HepG2 (cell line): ENCODE measurements around the gene SLC4A2. TPM values are rescaled to one million over a fixed set of nuclear protein-coding genes. Genes with fewer than 3 reads are reported as not detected.

Experiments used
- ATAC-seq: fragments of 200-7000 bp; cut with Tn5 transposase; 3 replicates; pipeline ENCODE4 v1.9.1; 2020; ENCODE audit warnings: mild to moderate bottlenecking, moderate library complexity
- BruUV-seq: library from RNA; stranded (reverse); fragments of 400-500 nt; replicated peaks from 2 replicates; lab custom pipeline; 2021; lab: Mats Ljungman, UMichigan
- CTCF ChIA-PET: fragments of 300-600 bp; formaldehyde crosslinking; extraction: SDS; loops from one replicate; lab custom pipeline; 2021; ENCODE audit warnings: low total read pairs, inconsistent platforms, low intra/inter-chr PET ratio; lab: Yijun Ruan, JAX
- POLR2A ChIA-PET: fragments of 350-600 bp; sonication (Branson Sonifier 250); formaldehyde crosslinking; loops from one replicate; lab custom pipeline; 2020; ENCODE audit warnings: antibody characterized with exemption, inconsistent platforms; lab: Yijun Ruan, JAX
- DNase-seq: peaks from one replicate; pipeline ENCODE4 v3.0.0-alpha.2; 2015; ENCODE audit warnings: low spot score
- FAIRE-seq: peaks from 3 replicates; lab custom pipeline; 2011; peaks lifted over from hg19 to GRCh38; lab: Jason Lieb, UNC
- H2AFZ ChIP-seq: one replicate; pipeline ENCODE4 v1.6.1; 2011; ENCODE audit warnings: low read length, inconsistent platforms
- H3K27ac ChIP-seq: fragments of 300-600 bp; 3 replicates; pipeline ENCODE4 v1.8.0; 2011; ENCODE audit warnings: mixed run types, mild to moderate bottlenecking, mixed read lengths, low read length, inconsistent platforms; ENCODE audit not compliant: insufficient read depth; ENCODE audit errors: extremely low read length
- H3K27me3 ChIP-seq, 2 experiments: fragments of 200-600 bp in 1 of 2; 2 replicates in 1 of 2; 3 replicates in 1 of 2; pipeline versions ENCODE4 v1.6.0 to v1.8.0; 2011; ENCODE audit warnings: low read length in 2 of 2, mild to moderate bottlenecking in 2 of 2, moderate library complexity in 2 of 2, inconsistent platforms in 1 of 2; ENCODE audit not compliant: insufficient read depth in 2 of 2, control insufficient read depth in 1 of 2
- H3K36me3 ChIP-seq, 2 experiments: fragments of 200-600 bp in 1 of 2; replicated peaks in 1 of 2; 2 replicates in 1 of 2; 3 replicates in 1 of 2; pipeline versions ENCODE4 v1.5.1 to v1.8.0; 2011; ENCODE audit warnings: low read length in 2 of 2, inconsistent platforms in 1 of 2; ENCODE audit not compliant: insufficient read depth in 2 of 2, control insufficient read depth in 1 of 2
- H3K4me1 ChIP-seq: 2 replicates; pipeline ENCODE4 v1.5.1; 2012; ENCODE audit warnings: low read length, inconsistent platforms; ENCODE audit not compliant: insufficient read depth
- H3K4me2 ChIP-seq: 2 replicates; pipeline ENCODE4 v1.6.0; 2011; ENCODE audit warnings: low read depth, low read length, inconsistent platforms
- H3K4me3 ChIP-seq, 3 experiments: fragments of 200-600 bp in 1 of 3; sonication (generic), shearing (Covaris generic) in 1 of 3; replicated peaks in 1 of 3; 2 replicates each; pipeline ENCODE4 v1.5.1; 2011 to 2016; ENCODE audit warnings: low read length in 3 of 3, inconsistent platforms in 2 of 3, low read depth in 2 of 3, mild to moderate bottlenecking in 2 of 3, control low read depth in 1 of 3, mixed read lengths in 1 of 3; ENCODE audit not compliant: insufficient read depth in 1 of 3
- H3K79me2 ChIP-seq: one replicate; pipeline ENCODE4 v1.6.1; 2011; ENCODE audit warnings: low read length, inconsistent platforms; ENCODE audit not compliant: insufficient read depth
- H3K9ac ChIP-seq: 2 replicates; pipeline ENCODE4 v1.6.0; 2011; ENCODE audit warnings: mild to moderate bottlenecking, low read depth, low read length, inconsistent platforms; ENCODE audit not compliant: insufficient read depth
- H3K9me3 ChIP-seq: 2 replicates; pipeline ENCODE4 v1.5.1; 2012; ENCODE audit warnings: mild to moderate bottlenecking, low read length
- H4K20me1 ChIP-seq: 2 replicates; pipeline ENCODE4 v1.6.0; 2011; ENCODE audit warnings: inconsistent platforms, mild to moderate bottlenecking, low read length, moderate library complexity; ENCODE audit not compliant: insufficient read depth
- CREM ChIP-seq, 2 experiments: sonication (generic) in 1 of 2; formaldehyde crosslinking in 1 of 2; IDR thresholded peaks; 2 replicates each; pipeline versions ENCODE4 v1.4.0 to v1.6.1; 2016 to 2020; ENCODE audit warnings: antibody characterized with exemption in 1 of 2, mild to moderate bottlenecking in 1 of 2, missing genetic modification reagents in 1 of 2
- FOXA1 ChIP-seq, 2 experiments: fragments of 450-650 bp in 1 of 2; sonication (generic) in 1 of 2; formaldehyde crosslinking in 1 of 2; IDR thresholded peaks; 2 replicates each; pipeline versions ENCODE4 v1.4.0 to v1.6.1; 2016 to 2020; ENCODE audit warnings: missing genetic modification reagents in 1 of 2
- FOXP1 ChIP-seq, 2 experiments: fragments of 450-650 bp in 1 of 2; IDR thresholded peaks; 2 replicates each; pipeline ENCODE4 v1.6.1; 2017 to 2018; ENCODE audit warnings: antibody characterized with exemption in 1 of 2
- HBP1 ChIP-seq: IDR thresholded peaks from 2 replicates; pipeline ENCODE4 v1.6.1; 2016; ENCODE audit warnings: low read depth, control low read depth
- NR3C1 ChIP-seq: sonication (generic); formaldehyde crosslinking; IDR thresholded peaks from 2 replicates; pipeline ENCODE4 v1.4.0; 2020; ENCODE audit warnings: missing genetic modification reagents
- RCOR2 ChIP-seq: IDR thresholded peaks from 2 replicates; pipeline ENCODE4 v1.6.1; 2016; ENCODE audit warnings: missing biosample characterization, missing genetic modification reagents
- STAG1 ChIP-seq: sonication (generic); formaldehyde crosslinking; IDR thresholded peaks from 2 replicates; pipeline ENCODE4 v1.4.0; 2020; ENCODE audit warnings: missing genetic modification reagents
- ZEB1 ChIP-seq: IDR thresholded peaks from 2 replicates; pipeline ENCODE4 v1.6.1; 2012; ENCODE audit warnings: mild to moderate bottlenecking, low read depth, inconsistent platforms; ENCODE audit not compliant: insufficient replicate concordance
- ZFP91 ChIP-seq: sonication (generic); formaldehyde crosslinking; IDR thresholded peaks from 2 replicates; pipeline ENCODE4 v1.9.0; 2022; ENCODE audit warnings: missing genetic modification reagents, mild to moderate bottlenecking, borderline replicate concordance
- ZFY ChIP-seq: sonication (generic); formaldehyde crosslinking; IDR thresholded peaks from 2 replicates; pipeline ENCODE4 v1.4.0; 2020; ENCODE audit warnings: missing genetic modification reagents
- ZGPAT ChIP-seq: IDR thresholded peaks from 2 replicates; pipeline ENCODE4 v1.6.1; 2016; ENCODE audit warnings: mild to moderate bottlenecking
- ZNF225 ChIP-seq: sonication (generic); formaldehyde crosslinking; IDR thresholded peaks from 2 replicates; pipeline ENCODE4 v1.4.0; 2020; ENCODE audit warnings: mild to moderate bottlenecking, missing genetic modification reagents
- ZNF501 ChIP-seq: sonication (generic); formaldehyde crosslinking; IDR thresholded peaks from 2 replicates; pipeline ENCODE4 v1.5.1; 2020; ENCODE audit warnings: mild to moderate bottlenecking, moderate library complexity, missing genetic modification reagents
- WGBS: methylation state at CpG from one replicate; pipeline ENCODE4 v1.1.6; 2017; ENCODE audit warnings: low lambda C conversion rate; 5-methylcytosine and 5-hydroxymethylcytosine counted together
- in situ Hi-C: cut with HindIII; loops from 2 replicates; pipeline ENCODE4 v1.10.0; 2017; ENCODE audit warnings: low pct_unique_long_range_greater_than_20kb; ENCODE audit not compliant: extremely low pct_ligation_motif_present
- intact Hi-C: fragments of 100-400 bp; cut with micrococcal nuclease; formaldehyde crosslinking; loops from one replicate; pipeline ENCODE4 v1.10.0; 2022; ENCODE audit not compliant: unreplicated experiment
- polyA plus RNA-seq, 8 experiments: library from polyadenylated mRNA; depleted of rRNA in 3 of 8; stranded (reverse) in 7 of 8; unstranded in 1 of 8; fragments of >200 nt; fragmentation: Illumina TruSeq in 4 of 8; extraction: Trizol in 4 of 8; gene quantifications; 2 replicates each; pipeline versions ENCODE4 v1.2.1 to v1.2.3, GENCODE V29; 2011 to 2016; ENCODE audit warnings: low read depth in 4 of 8, missing spikeins in 1 of 8, mixed read lengths in 1 of 8; ENCODE audit not compliant: insufficient read depth in 1 of 8
- total RNA-seq, 5 experiments: library from RNA; depleted of rRNA; stranded (reverse); fragments of >200 nt; fragmentation: Illumina TruSeq; extraction: Trizol; gene quantifications; 2 replicates each; pipeline ENCODE4 v1.2.3, GENCODE V29; 2016; ENCODE audit warnings: low read depth in 1 of 5
- TF ChIP-seq, protein P1 (sequence below): sonication (generic); formaldehyde crosslinking; IDR thresholded peaks from 2 replicates; pipeline ENCODE4; 2020; ENCODE audit warnings: missing genetic modification reagents, mild to moderate bottlenecking, borderline replicate concordance

The SLC4A2 gene
- total and polyA plus RNA-seq, 2 of the 13 experiments (the other 11 are each of a cell fraction or from before 2014, with no cell fraction given) = 51.9 to 73.4 TPM

DNA sequence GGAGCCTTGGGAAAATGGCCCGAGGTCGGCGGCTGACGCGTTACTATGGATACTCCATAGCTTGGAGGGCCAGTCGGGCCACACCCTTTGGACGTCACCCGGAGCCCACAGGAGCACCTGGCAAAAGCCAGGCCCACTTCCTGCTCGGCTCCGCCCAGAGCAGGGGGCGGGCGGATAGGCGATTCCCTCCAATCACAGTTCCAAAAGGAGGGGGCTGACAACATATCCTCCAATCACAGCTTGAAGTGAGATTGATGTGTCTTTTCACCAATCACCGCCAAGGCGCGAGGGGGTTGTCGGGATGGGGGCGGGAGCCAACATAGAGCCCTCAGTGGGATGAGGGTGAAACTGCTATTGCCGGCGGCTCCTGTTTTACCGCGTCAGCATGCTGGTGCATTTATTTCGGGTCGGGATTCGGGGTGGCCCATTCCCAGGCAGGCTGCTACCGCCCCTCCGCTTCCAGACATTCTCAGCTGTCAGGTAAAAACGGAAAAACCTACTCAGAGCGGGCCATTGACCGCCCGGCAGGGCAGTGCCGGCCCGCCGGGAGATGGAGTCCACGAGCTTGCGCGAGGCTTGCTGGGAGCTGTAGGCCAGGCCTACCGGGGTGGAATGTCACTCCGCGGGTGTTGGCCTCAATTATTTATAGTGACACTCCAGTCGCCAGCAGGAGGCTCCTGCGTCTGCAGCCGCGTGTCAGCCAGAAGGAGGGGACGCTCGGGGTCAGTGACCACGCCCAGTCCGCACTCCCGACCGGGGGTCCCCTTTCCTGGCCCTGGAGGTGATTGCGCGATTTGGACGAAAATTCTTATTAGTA lies 31.1 kb upstream of the SLC4A2 start, which contains the start of gene ABCB8:
Gene ABCB8 (plus strand): TSS at position 320 of the 817 bp plus-strand sequence. CDS start 66 bp downstream, at position 386.
- BruUV-seq = TSS peak; percentile 87
- intact Hi-C loops (loop anchor here (1.0 to 10.0 kb wide), 3 partner anchors 30 to 1414 kb away; no protein-coding TSS in a partner anchor), in situ Hi-C loops (no loop called here)
- ChIA-PET POLR2A (interaction anchor here (0.9 to 2.1 kb wide), 17 partner anchors 9 to 659 kb away, joined by 3 to 35 read pairs (median 4); partner anchors contain the start of genes CDK5, FASTK, NUB1 and REPIN1), CTCF (interaction anchor here (0.8 to 0.9 kb wide), 3 partner anchors 28 to 83 kb away, joined by 3 read pairs; partner anchors contain the start of gene FASTK)
- FAIRE-seq (peak; percentile 97), ATAC-seq (peak; percentile 95), DNase-seq (peak; percentile 97)
- H3K36me3 ChIP-seq = no peaks in the 10 kb centered on the region
- WGBS = 0% methylated on average over 21 of the region's 53 CpGs
- no peaks in the 10 kb centered on the region for H4K20me1 ChIP-seq
- peak within 1 kb of the TSS; percentile 77 to 88 (median 82) for H3K4me3 ChIP-seq
- peak within 1 kb of the TSS; percentile 62 for H3K27ac ChIP-seq
- peak within 1 kb of the TSS; percentile 92 for H3K4me2 ChIP-seq
- H3K27me3 ChIP-seq = peaks cover 8 to 29% of the 10 kb centered on the region in 2 experiments; a peak in 4 of 5 replicates
- no peaks in the 10 kb centered on the region for H3K9me3 ChIP-seq
- H2AFZ ChIP-seq = peak within 1 kb of the TSS; percentile 50
- H3K4me1 ChIP-seq = peaks cover 27% of the 10 kb centered on the region
- peak within 1 kb of the TSS; percentile 45 for H3K9ac ChIP-seq
- H3K79me2 ChIP-seq = no peaks in the 10 kb centered on the region
- TF ChIP-seq FOXA1 (IDR thresholded peaks at IDR 0.05) (no peak), FOXA1 (CRISPR knock-in tag; IDR thresholded peaks at IDR 0.05) (0 out of 2 replicates have a peak, but pooled peaks have one; percentile 13), FOXP1 (IDR thresholded peaks at IDR 0.05) (no peak), FOXP1 (CRISPR knock-in tag; IDR thresholded peaks at IDR 0.05) (peak; percentile 21; the same call in 1 of the 2 replicates), ZEB1 (peak; percentile 34), CREM (IDR thresholded peaks at IDR 0.05) (peak; percentile 92), CREM (CRISPR knock-in tag; IDR thresholded peaks at IDR 0.05) (no peak; the same call in 1 of the 2 replicates), ZGPAT (CRISPR knock-in tag) (peak; percentile 39), ZNF225 (CRISPR knock-in tag) (0 out of 2 replicates have a peak, but pooled peaks have one; percentile 39), ZNF501 (CRISPR knock-in tag) (peak; percentile 95), RCOR2 (CRISPR knock-in tag) (no peak), ZFY (peak; percentile 96), NR3C1 (CRISPR knock-in tag) (no peak), ZFP91 (peak; percentile 71; the same call in 1 of the 2 replicates), HBP1 (CRISPR knock-in tag) (0 out of 2 replicates have a peak, but pooled peaks have one; percentile 42), STAG1 (CRISPR knock-in tag) (peak; percentile 65)
- TF ChIP-seq, protein P1, sequence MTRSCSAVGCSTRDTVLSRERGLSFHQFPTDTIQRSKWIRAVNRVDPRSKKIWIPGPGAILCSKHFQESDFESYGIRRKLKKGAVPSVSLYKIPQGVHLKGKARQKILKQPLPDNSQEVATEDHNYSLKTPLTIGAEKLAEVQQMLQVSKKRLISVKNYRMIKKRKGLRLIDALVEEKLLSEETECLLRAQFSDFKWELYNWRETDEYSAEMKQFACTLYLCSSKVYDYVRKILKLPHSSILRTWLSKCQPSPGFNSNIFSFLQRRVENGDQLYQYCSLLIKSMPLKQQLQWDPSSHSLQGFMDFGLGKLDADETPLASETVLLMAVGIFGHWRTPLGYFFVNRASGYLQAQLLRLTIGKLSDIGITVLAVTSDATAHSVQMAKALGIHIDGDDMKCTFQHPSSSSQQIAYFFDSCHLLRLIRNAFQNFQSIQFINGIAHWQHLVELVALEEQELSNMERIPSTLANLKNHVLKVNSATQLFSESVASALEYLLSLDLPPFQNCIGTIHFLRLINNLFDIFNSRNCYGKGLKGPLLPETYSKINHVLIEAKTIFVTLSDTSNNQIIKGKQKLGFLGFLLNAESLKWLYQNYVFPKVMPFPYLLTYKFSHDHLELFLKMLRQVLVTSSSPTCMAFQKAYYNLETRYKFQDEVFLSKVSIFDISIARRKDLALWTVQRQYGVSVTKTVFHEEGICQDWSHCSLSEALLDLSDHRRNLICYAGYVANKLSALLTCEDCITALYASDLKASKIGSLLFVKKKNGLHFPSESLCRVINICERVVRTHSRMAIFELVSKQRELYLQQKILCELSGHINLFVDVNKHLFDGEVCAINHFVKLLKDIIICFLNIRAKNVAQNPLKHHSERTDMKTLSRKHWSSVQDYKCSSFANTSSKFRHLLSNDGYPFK (CRISPR knock-in tag) = peak; percentile 92
